Measurements from ENCODE around the gene CAPN8.

Gene CAPN8

DNA sequence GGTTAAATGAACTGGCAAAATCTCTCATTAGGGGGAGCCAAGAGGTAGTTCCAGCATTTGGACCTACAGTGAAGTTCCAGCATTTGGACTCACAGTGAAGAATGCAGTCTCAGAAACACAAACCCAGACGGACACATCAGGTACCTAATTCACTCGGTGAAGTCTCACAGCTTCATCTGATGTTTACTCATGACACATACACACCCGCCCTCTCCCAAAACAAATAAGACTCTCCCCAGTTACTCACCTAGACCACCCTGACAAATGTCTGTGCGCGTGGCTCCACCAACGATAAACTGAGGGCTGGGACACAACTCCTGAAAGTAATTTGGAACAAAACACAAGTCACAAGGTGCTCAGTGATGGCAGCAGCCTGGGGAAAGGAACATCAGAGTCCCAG is 11.4 kb downstream of the CAPN8 start:
- DNase-seq (ENCODE audit: low spot score) = no peak

DNA sequence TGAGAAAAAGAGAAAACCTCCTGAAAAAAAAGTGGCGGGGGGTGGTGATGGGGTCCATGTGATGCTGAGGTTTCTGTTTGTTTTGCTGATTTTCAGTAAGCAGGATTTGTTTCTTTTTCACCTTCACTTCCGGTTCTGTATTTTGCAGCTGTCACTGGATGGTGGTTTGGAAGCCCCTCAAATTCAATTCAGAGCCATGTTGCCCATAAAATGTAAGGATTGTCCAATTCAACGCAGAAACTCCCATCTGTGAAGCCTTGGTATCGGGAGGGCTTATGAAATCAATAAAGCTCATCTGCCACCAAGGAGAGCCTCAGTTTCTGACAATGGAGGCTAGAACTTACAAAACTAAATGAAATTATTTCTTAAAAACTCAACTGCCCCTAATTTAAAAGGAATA is 12.1 kb downstream of the CAPN8 start:
- no peak for DNase-seq (ENCODE audit: low spot score)

DNA sequence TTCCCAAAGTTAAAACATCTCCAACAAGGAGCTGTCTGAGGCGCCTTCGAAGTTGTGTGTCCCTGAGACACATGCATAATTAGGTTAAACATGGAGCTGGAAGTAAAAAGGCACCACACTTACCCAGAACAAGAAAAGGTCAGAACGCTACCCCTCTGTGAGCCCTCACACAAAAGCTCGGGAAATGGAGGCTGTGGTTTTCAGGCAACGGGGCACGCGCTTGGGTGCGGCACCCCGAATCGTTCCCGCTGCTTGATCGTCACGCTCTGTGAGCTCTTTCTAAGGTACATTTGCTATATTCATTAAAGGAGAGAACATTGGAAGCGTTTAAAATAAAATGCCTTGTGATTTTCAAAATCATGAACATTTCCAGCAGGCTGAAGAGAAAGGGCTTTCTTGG is 12.5 kb downstream of the CAPN8 start:
- no peak for DNase-seq (ENCODE audit: low spot score)

DNA sequence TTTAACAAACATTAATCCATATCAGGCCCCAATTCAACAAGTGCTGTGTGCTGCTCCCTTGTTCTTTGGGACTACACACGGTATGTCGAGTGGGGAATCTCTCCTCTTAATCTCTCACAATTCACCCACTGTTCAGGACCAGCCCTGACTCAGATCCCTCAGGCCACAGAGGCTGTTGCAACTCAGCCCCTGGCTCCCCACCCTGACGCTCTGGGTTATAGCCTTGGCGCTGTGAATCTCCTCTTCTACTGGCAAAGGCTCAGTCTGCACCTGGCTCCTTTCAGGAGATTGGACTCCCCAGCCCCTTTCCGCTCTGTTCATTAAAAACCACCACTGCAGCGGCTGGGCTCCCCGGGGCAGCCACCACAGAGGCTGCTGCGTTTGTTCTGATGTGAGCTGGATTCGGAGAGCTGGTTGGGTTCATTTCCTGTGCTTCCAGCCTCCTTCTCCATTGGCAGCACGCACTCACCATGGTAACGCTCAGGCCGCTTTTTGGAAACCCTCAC is 13.0 kb downstream of the CAPN8 start:
- DNase-seq (ENCODE audit: low spot score) = no peak

DNA sequence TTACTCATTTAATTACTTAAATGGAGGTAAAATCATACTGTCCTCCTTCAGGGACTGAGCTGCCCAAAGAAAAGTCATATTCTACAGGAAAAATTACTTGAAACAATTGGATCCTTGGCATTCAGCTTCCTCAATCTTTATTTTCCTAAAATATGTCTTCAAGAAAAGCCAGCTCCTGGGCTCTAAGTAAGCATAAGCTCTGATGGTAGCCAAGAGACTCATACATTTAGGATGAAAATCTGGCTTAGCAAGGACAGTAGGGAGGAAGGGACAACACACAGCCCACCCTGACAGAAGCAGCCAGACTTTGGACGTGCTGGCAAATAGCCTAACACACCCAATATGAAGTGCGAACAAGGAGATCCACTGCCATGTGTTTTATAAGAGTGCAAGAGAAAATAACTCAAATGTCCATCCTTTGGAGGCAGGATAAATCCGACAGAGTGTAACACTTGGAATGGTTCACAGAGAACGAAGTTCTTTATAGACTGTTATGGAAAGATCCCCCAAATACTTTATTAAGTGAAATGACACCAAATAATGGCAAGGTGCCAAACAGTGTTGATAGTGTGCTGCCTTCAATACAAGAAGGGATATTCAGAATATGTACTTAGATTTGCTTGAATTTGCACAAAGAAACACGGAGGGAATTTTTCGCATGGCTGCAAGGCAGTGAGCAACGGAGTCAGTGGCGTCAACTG is 14.1 kb downstream of the CAPN8 start:
- no peak for DNase-seq (ENCODE audit: low spot score)

DNA sequence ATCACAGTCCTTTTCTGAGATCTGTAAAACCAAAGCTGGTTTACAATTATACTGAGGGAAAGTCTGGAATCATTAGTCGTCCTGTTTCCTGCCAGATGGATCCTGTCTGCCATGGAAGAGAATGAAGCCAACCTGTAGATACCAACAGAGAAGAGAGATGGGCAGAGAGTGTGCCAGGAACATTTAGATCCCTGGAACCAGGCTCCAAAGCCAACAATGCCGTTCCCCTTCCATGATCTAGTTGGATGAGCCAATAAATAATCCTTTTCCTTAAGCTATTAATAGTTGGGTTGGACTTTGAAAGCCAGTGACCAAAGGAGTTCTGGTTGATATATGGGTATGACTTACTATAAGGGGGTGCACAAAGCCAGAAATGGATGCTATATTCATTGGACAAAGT is 15.0 kb downstream of the CAPN8 start:
- no peak for DNase-seq (ENCODE audit: low spot score)

DNA sequence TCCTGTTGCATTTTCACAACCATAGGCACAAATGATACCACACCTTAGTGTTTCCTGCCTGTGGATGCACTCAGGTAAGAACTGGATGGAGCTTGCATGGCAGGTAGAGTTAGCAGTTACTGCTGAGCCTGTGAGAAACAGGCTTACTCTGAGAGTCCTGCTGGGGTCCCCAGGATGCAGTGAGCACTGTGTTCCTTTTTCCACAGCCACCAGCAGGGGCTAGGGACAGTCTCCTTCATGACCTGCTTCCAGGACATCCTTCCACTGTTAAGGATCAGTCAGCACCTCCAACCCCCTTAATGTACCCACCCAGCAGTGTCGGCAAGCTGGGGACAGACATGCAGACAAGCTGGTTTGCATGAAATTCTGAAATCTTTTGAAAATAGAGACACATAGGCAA is 16.3 kb downstream of the CAPN8 start:
- DNase-seq (ENCODE audit: low spot score) = no peak

DNA sequence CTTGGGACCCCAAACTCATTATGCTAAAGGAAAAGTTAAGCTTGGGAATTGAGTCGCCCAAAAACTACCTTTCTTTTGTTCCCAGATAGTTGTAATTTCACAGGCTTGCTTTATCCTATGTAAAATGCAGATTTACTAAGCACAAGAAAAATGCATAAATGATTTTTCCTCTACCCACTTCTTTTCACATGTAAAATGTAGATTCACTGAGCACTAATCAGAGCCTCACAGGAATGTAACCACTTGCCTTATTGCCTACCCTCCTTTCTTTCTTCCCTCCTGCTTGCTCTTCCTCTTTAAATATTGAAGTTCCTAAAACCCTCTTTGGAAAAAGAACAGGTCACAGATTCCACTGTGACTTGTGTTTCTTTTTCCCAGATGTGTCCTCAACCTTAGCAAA is 18.3 kb downstream of the CAPN8 start:
- DNase-seq (ENCODE audit: low spot score) = no peak

DNA sequence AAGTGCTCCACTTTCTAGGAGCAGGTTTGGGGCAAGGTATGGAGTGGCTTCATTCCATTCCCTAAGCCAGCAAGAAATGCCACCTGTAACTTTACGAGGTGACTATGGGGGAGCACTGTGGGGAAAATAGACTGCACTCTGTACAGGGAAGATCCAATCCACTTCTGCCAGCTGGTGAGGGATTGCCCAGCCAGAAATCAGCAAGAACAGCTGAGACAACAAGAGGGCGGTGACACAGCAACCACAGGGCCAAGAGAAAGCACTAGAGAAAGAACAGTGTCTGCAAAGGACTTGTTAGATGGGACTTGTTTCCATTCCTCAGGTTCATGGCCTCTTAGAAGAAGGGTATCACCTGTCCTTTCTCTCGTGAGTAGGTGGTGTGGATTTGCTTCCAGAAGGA is 19.6 kb downstream of the CAPN8 start:
- DNase-seq (ENCODE audit: low spot score) = no peak

DNA sequence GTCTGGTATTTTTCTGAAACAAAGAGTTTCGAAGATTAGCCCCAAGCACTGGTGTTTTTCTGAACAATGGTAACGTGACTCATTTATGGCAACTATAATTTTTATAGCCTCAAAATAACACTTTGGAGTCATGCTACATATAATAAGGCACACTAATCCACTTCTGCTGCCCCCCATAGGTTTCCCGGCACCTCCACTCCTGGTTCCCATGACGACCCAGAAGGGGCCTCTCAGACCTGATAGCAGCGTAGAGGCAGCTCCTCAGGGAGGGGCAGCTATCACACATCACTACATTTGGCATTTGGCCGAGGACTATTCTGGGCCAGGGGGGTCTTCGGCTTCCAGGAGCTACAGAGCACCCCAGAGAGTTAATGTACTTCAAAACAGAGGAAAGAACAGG is 23.3 kb downstream of the CAPN8 start:
- DNase-seq (ENCODE audit: low spot score) = no peak

DNA sequence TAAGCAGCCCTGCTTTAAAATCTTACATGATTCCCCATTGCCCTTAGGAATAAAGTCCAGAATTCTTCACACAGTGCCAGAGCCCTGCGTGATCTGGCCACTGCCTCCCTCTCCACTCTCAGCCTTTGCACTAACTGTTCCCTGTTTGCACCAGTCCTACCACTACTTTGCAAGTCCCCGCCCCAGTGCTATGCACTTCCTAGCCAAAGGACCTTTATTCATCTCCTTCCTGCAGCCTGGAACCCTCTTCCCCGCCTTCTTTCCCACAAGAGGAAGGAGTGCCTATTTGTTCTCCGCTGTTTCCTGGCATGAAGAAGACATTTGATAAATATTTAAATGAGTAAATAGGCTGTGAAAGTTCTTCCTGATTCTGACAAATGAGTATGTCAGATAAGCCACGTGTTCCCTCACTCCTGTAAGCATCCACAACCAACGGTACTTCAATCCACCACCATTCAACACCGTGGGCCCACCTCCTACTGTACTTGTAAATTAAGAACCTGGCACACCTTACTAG is 23.9 kb downstream of the CAPN8 start:
- DNase-seq (ENCODE audit: low spot score) = no peak

DNA sequence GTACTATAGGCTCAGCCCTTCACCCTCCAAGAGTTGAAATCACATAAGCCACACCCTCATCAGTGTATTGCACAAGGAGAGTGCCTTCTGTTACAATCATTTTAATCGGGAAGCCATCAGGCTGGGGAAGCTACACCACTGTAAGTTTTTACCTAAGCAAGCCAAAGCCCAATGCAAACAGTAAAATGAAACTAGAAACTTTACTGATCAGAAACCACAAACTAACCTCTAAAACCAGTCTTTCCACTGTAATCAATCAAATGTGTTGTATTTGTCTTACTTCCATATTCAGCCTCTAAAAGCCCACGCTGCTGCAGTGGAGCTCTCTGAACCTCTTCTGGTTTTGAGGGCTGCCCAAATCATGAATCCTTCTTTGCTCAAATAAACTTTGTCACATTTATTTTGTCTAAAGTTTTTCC is 26.2 kb downstream of the CAPN8 start:
- DNase-seq (ENCODE audit: low spot score) = no peak

DNA sequence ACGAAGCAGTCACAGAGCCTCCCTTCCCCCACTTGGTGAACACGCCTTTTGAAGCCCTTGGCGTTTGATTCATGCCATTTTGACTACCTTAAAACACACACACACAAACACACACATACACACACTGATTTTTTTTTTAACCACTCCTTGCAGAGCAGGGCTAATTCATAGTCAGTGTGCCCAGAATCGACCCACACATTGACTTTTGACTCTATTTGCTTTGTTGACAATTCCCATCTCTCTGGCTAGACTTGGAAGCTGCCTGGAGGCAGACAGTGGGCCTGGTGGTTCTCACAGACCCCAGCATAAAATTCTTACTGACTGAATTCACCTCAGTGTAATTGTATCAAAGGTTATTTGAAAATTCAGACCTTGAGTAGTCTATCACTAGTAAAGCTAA is 30.3 kb downstream of the CAPN8 start:
- DNase-seq (ENCODE audit: low spot score) = no peak

DNA sequence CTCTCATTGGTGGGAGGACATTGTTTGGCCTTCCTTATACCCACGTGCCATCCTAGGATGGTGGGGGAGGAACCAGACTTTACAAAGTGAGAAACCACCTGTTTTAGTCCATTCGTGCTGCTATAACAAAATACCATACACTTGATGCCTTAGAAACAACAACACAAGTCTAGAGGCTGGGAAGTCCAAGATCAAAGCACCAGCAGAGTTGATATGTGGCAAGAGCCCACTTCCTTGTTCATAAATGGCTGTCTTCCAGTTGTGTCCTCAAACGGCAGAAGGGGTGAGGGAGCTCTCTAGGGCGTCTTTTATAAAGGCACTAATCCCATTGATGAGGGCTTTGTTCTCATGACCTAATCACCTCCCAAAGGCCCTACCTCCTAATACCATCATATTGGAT is 31.1 kb downstream of the CAPN8 start:
- DNase-seq (ENCODE audit: low spot score) = no peak

DNA sequence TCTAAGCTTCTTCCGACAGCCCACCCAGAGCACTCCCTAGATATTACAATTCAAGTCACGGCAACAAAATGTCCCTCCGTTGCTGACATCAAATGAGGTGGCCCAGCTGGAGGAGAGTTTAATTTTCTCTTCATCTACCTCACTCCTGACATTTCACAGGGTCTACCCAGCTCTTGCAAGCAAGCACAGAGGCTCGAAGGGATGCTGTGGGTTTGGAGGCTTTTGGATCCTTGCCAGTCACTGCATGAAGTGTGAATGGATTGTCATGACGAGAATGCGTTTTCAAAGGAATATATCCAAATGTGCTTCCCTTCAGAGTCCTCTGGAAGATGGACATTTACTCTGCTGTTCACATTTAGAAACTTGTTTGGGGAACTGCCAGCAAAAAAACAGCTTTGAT is 33.5 kb downstream of the CAPN8 start:
- no peak for DNase-seq (ENCODE audit: low spot score)

DNA sequence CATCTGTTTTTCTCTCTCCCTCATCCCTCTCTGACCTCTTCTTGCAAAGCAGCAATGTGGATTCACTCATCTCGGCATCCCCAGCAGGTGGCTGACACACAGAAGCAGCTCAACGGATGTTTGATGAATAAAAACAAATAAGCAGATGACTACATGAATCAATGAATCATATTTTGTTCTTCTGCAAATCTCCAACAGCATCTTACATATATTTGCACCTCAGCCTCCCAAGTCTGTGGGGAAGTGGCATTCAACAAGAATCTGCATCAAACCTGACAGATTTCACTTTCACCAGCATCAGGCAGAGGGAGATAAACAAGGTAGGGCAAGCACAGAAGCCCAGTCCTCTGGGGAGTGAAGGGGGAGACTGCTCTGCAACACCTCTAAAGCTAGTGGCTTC is 34.0 kb downstream of the CAPN8 start:
- DNase-seq (ENCODE audit: low spot score) = no peak

DNA sequence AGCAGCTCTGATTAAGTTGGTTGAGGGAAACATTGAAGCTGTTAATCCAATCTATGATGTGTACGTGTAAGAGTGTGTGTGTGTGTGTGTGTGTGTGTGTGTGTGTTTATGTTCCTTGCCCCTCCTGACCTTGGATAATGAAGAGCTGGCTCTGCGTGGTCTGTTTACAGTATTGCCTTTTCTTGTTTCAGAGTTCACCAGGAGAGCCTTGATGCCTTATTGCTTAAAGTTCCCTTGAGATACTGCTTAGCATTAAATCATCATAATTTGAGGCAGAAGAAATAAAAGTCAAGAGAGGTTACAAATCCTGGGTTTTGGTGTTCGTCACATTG is 36.4 kb downstream of the CAPN8 start:
- DNase-seq (ENCODE audit: low spot score) = no peak

DNA sequence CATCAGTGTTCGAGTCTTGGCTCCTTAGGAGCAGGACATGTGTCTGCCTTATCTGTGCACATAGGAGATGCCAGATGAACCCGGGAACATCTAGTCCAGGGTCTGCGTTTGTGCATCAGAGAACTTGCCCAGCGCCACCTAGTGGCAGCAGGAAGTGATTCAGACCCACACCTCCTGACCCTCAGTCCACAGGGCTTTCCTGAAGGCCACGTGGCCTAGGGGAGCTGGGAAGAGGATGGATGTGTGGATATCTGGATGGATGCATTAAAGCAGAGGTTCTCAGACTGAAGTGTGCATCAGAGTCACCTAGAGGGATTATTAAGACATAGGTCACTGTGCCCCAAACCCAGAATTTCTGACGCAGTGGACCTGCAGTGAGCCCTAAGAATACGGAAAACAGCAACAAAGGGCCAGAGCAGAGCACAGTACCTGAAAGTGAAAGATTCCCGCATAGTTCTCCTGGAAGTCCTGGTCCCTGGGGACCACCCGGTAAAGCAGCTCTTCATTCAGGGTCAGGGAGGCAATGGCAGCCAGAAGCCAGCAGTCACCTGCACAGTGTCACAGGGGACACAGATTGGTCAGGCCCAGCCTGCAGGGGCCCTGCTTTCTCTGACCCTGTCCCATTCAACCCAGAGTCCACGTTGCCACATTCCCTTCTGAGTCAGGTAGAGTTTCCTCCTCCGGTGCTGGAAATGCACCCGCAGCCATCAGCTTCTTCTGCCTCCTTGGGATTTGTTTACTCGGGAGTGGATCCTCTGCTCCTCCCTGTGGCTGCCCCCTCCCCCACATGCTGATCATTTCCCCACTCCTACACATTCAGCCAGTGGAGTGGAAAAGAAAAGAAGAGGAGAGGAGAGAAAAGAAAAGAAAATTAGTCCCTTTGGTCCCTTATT is 37.0 kb downstream of the CAPN8 start:
- peak; percentile 61 for DNase-seq (ENCODE audit: low spot score)

DNA sequence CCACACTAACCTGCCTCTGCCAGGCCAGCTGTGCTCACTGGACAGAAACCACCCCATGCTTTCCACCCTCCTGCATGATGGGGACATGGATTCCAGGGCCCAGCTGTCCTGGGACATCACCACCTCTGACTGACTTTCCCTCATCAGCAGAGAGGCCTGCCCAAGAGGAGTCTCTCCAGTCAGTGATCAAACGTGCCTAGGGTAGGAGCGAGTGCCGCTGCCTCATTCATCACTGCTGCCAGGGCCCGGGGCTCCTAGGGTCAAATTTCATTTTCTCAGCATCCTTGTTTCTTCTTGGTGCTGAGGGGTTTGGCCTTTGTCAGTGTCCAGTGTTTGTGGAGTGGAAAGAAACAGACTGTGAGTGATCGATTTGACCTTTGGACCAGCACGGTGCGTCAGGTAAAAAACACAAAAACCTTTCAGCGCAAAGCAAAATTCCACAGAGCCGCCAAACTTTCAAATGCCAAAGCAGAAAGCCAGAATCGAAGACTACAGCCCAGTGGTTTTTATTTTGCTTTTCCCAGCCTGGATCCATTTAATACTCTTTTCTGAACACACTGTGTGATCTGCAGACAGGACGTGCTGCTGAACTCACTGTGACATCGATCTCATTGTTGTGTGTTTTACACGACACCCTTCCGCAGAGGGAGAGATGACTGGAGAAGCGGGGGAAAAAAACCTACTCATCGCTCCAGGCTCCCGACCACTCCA is 43.2 kb downstream of the CAPN8 start:
- DNase-seq (ENCODE audit: low spot score) = no peak

DNA sequence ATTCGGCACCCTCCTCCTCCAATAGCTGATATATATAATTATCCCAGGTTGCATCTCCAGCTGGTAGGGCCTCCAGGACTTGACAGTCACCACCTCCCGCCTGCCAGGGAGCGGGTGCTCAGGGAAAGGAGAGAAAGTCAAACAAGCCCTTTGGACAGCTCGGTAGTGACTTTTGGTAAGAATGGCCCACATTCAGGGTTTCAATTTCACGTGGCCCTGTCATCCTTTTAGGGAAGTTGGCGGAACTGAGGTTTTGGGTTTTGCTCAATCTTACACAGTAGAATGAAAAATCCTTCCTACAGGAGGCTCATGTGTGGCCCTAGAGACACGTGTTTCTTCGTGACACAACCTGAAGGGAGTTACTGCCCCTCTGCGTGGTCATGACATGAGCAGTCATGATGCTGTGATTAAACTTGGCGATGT is 44.2 kb downstream of the CAPN8 start:
- no peak for DNase-seq (ENCODE audit: low spot score)

DNA sequence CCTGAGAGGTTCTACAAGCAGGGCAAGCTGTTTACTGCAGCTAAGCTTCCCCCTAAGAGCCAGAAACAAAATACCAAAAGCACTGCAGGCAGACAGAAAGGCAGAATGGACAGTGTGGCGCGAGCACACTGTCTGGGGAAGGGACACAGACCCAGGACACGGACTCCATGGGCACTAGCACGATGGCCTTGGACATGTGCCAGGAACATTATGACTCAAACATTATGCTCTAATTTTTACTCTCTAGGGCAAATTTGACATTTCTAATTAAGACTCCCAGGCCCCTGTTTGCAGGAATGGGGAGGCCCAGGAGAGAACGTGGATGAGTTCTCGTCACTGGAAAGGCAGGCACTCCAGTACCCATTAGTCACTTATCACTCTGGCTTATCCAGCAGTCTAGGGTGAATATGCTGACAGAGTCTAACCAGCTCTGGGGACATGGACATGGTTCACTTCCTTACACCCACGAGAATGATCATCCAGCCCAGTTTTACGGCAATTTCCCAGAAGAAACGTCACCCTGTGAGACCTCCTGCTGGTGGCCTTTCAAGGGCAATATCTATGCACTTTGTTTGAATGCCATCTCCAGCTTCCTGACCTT is 45.1 kb downstream of the CAPN8 start:
- no peak for DNase-seq (ENCODE audit: low spot score)

DNA sequence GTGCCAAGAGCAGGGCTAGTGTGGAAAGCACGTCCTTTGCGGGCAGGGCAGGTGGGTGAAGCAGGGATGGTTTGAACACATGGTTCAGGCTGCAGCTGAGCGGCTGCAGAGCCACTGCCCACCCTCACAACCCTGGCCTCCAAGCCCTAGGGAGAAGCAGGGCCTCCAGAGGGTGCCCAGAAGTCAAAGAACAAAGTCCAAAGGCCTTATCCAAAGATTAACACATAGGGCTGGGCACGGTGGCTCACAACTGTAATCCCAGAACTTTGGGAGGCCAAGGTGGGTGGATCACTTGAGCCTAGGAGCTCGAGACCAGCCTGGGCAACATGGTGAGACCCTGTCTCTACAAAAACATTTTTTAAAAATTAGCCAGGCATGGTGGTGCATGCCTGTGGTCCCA is 46.8 kb downstream of the CAPN8 start:
- DNase-seq (ENCODE audit: low spot score) = no peak

Data from NAMALWA (cell line).